MM.1S (cell line): Measurements from ENCODE around the gene TNIP3.
A peak's percentile ranks its signal among the peaks of the same experiment; 100 is the strongest.
"Not testable (repeated sequence)": the region's sequence is repeated elsewhere in the genome, so short reads cannot be mapped to it uniquely, and the experiment has no call there.

Source experiments
- DNase-seq: peaks from one replicate; pipeline ENCODE4 v3.0.0-alpha.2; 2015
- H2AFZ ChIP-seq: fragments of 300-600 bp; sonication (generic); 2 replicates; pipeline ENCODE4 v1.6.0; 2016; ENCODE audit warnings: antibody characterized with exemption, low read length
- H3F3A ChIP-seq: fragments of 300-600 bp; sonication (generic); 2 replicates; pipeline ENCODE4 v1.6.1; 2016; ENCODE audit warnings: mild to moderate bottlenecking, antibody characterized with exemption, low read length, moderate library complexity, mixed read lengths; ENCODE audit not compliant: insufficient read depth
- H3K27ac ChIP-seq: fragments of 300-600 bp; sonication (generic); 2 replicates; pipeline ENCODE4 v1.5.1; 2016; ENCODE audit warnings: mild to moderate bottlenecking, low read length
- H3K27me3 ChIP-seq: fragments of 300-600 bp; sonication (generic); replicated peaks from 2 replicates; pipeline ENCODE4 v1.6.0; 2016; ENCODE audit warnings: low read length; ENCODE audit not compliant: insufficient read depth
- H3K36me3 ChIP-seq: fragments of 300-600 bp; sonication (generic); replicated peaks from 2 replicates; pipeline ENCODE4 v1.6.1; 2016; ENCODE audit warnings: mild to moderate bottlenecking, low read length, mixed read lengths; ENCODE audit not compliant: insufficient read depth
- H3K4me1 ChIP-seq: fragments of 300-600 bp; sonication (generic); 2 replicates; pipeline ENCODE4 v1.6.1; 2016; ENCODE audit warnings: low read length, mixed read lengths
- H3K4me2 ChIP-seq: fragments of 300-600 bp; sonication (generic); 2 replicates; pipeline ENCODE4 v1.6.0; 2016; ENCODE audit warnings: low read depth, low read length
- H3K4me3 ChIP-seq: fragments of 300-600 bp; sonication (generic); 2 replicates; pipeline ENCODE4 v1.5.1; 2016; ENCODE audit warnings: low read length, mixed read lengths
- H3K79me2 ChIP-seq: fragments of 300-600 bp; sonication (generic); 2 replicates; pipeline ENCODE4 v1.6.1; 2016; ENCODE audit warnings: mixed run types, low read length, mixed read lengths
- H3K9ac ChIP-seq: fragments of 300-600 bp; sonication (generic); 2 replicates; pipeline ENCODE4 v1.6.1; 2016; ENCODE audit warnings: low read length, mixed read lengths
- H3K9me2 ChIP-seq: fragments of 300-600 bp; sonication (generic); replicated peaks from 2 replicates; pipeline ENCODE4 v1.6.1; 2016; ENCODE audit warnings: mild to moderate bottlenecking, low read length, mixed read lengths; ENCODE audit not compliant: insufficient read depth
- H3K9me3 ChIP-seq: fragments of 300-600 bp; sonication (generic); replicated peaks from 2 replicates; pipeline ENCODE4 v1.6.1; 2016; ENCODE audit warnings: mild to moderate bottlenecking, low read length, mixed read lengths; ENCODE audit not compliant: insufficient read depth
- H4K20me1 ChIP-seq: fragments of 300-600 bp; sonication (generic); 2 replicates; pipeline ENCODE4 v1.6.1; 2016; ENCODE audit warnings: mild to moderate bottlenecking, low read length, moderate library complexity, mixed read lengths; ENCODE audit not compliant: insufficient read depth
- CTCF ChIP-seq: fragments of 300-600 bp; sonication (generic); IDR thresholded peaks from 2 replicates; pipeline ENCODE4 v1.5.1; 2016; ENCODE audit warnings: antibody characterized with exemption, low read length, mixed read lengths
- EZH2 ChIP-seq: fragments of 300-600 bp; sonication (generic); optimal IDR thresholded peaks from 2 replicates; pipeline ENCODE3; 2017; ENCODE audit warnings: low read depth, mild to moderate bottlenecking, antibody characterized with exemption, low read length, mixed read lengths
- EZH2phosphoT487 ChIP-seq: fragments of 300-600 bp; sonication (generic); IDR thresholded peaks from 2 replicates; pipeline ENCODE4 v1.6.1; 2018; ENCODE audit warnings: antibody characterized with exemption, low read length

Gene TNIP3

GRCh38 chr4:121208244-121209007, 44.3 kb upstream of the TNIP3 start:
- Histone ChIP-seq H3K9me2 (no peaks in the 10 kb centered on the region), H3K4me1 (no peaks in the 10 kb centered on the region), H3K9me3 (no peaks in the 10 kb centered on the region), H3K27ac (no peak overlapping the region), H3K27me3 (no peaks in the 10 kb centered on the region), H3K4me3 (no peak overlapping the region), H3K79me2 (no peaks in the 10 kb centered on the region), H3K36me3 (no peaks in the 10 kb centered on the region), H3F3A (no peaks in the 10 kb centered on the region), H3K9ac (no peak overlapping the region), H2AFZ (no peak overlapping the region), H4K20me1 (no peaks in the 10 kb centered on the region), H3K4me2 (no peak overlapping the region)
- TF ChIP-seq CTCF (no peak), EZH2phosphoT487 (no peak), EZH2 (no peak)
- no peak for DNase-seq

- H2AFZ ChIP-seq, H3K79me2 ChIP-seq, H3K9ac ChIP-seq, H4K20me1 ChIP-seq, H3K9me3 ChIP-seq, H3K4me2 ChIP-seq, H3K4me1 ChIP-seq, H3F3A ChIP-seq, H3K4me3 ChIP-seq, DNase-seq, H3K27me3 ChIP-seq, H3K9me2 ChIP-seq, H3K27ac ChIP-seq, H3K36me3 ChIP-seq: not testable (repeated sequence)
These were observed 41.7 kb upstream of the TNIP3 start for GRCh38 chr4:121205777-121206176.

- Histone ChIP-seq H2AFZ (no peak overlapping the region), H3K36me3 (no peaks in the 10 kb centered on the region), H3K4me1 (no peaks in the 10 kb centered on the region; the same call in 1 of the 2 replicates), H3F3A (no peaks in the 10 kb centered on the region), H3K9ac (no peak overlapping the region), H3K4me3 (no peak overlapping the region), H3K27ac (no peak overlapping the region), H3K4me2 (peak overlapping the region; percentile 26; the same call in 1 of the 2 replicates), H3K9me3 (no peaks in the 10 kb centered on the region), H3K27me3 (no peaks in the 10 kb centered on the region), H4K20me1 (no peaks in the 10 kb centered on the region), H3K9me2 (no peaks in the 10 kb centered on the region), H3K79me2 (no peaks in the 10 kb centered on the region)
- peak; percentile 34 for DNase-seq
- TF ChIP-seq EZH2 (no peak), CTCF (no peak)
These were observed 36.8 kb upstream of the TNIP3 start for GRCh38 chr4:121200795-121201472.
